ENCODE data around the gene PSIP1.
A peak's percentile ranks its signal among the peaks of the same experiment; 100 is the strongest.

PSIP1 gene

DNA sequence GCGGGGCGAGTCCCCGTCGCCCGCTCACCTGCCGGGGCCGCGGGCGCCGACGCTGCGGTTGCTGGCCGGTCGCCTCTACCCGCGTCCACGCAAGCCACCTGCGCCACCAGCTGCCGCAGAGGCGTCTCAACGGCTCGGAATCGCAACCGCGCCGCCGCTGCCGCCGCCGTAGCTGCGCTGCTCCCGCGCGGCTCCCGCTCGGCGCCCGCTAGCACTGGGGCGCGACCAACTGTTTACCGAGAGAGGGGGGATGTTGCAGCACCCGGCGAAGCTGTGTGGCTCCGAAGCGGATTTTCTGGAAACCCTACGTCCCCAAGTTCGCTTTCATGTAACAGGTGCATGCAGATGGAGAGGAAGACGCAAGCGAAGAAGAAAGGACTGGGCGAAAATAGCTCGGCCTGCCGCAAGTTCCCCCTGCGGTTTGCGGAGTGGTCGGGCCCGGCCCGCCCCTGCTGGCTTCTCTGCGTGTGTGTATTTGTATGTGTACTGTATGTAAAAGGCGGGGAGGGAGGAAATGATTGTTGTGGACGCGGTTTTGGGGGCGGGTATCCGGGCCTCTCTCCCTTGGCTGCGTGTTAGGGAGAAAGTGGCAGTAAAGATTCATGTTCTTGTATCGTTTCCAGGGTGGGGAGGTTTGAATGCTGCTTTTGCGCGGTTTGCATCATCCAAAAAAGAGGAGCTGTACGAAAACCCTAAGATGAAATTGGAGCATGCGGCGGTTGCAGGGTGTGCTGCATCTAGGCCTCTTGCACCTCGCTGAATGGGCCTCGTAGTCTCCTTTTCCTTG is at the start of gene PSIP1:
Gene PSIP1 (minus strand): TSS at position 182 of the 787 bp plus-strand sequence. CDS start 782 bp downstream, outside the sequence.
- TF ChIP-seq, protein P1, sequence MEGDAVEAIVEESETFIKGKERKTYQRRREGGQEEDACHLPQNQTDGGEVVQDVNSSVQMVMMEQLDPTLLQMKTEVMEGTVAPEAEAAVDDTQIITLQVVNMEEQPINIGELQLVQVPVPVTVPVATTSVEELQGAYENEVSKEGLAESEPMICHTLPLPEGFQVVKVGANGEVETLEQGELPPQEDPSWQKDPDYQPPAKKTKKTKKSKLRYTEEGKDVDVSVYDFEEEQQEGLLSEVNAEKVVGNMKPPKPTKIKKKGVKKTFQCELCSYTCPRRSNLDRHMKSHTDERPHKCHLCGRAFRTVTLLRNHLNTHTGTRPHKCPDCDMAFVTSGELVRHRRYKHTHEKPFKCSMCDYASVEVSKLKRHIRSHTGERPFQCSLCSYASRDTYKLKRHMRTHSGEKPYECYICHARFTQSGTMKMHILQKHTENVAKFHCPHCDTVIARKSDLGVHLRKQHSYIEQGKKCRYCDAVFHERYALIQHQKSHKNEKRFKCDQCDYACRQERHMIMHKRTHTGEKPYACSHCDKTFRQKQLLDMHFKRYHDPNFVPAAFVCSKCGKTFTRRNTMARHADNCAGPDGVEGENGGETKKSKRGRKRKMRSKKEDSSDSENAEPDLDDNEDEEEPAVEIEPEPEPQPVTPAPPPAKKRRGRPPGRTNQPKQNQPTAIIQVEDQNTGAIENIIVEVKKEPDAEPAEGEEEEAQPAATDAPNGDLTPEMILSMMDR (IDR thresholded peaks at IDR 0.05; ENCODE audit: low read depth, low read length): no peak
- peak; percentile 84 for DNase-seq
- Histone ChIP-seq H3K9me3 (ENCODE audit: severe bottlenecking) (no peaks in the 10 kb centered on the region), H3K27ac (peak within 1 kb of the TSS; percentile 100), H3K27me3 (ENCODE audit: insufficient read depth, low read depth, severe bottlenecking) (no peaks in the 10 kb centered on the region), H3K4me3 (ENCODE audit: low read depth, low read length) (peak within 1 kb of the TSS; percentile 95), H3K36me3 (peaks cover 45% of the 10 kb centered on the region)

DNA sequence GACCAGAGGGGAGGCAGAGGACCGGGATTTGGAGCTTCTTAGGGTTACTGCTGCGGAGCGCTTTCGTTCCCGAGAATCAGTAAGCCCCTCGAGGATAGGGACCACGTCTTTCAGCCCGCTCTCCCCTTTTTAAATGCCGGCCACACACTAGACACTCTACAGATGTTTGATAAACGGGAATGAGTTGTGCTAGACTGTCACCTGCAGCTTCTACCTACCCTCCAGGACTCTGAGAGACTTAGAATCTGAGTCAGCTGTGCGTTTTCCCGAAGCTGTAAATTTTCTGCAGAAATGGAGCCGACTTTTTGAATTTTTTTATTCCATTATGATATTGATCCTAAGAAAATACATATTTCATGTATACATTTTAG is 42.7 kb upstream of the PSIP1 start:
- Histone ChIP-seq H3K27me3 (ENCODE audit: insufficient read depth, low read depth, severe bottlenecking) (no peaks in the 10 kb centered on the region), H3K27ac (peak overlapping the region; percentile 74; the same call in 1 of the 2 replicates), H3K36me3 (no peaks in the 10 kb centered on the region), H3K4me3 (ENCODE audit: low read depth, low read length) (peak overlapping the region; percentile 74), H3K9me3 (ENCODE audit: severe bottlenecking) (no peaks in the 10 kb centered on the region)
- TF ChIP-seq, protein P1 (IDR thresholded peaks at IDR 0.05; ENCODE audit: low read depth, low read length): no peak
- DNase-seq: no peak

DNA sequence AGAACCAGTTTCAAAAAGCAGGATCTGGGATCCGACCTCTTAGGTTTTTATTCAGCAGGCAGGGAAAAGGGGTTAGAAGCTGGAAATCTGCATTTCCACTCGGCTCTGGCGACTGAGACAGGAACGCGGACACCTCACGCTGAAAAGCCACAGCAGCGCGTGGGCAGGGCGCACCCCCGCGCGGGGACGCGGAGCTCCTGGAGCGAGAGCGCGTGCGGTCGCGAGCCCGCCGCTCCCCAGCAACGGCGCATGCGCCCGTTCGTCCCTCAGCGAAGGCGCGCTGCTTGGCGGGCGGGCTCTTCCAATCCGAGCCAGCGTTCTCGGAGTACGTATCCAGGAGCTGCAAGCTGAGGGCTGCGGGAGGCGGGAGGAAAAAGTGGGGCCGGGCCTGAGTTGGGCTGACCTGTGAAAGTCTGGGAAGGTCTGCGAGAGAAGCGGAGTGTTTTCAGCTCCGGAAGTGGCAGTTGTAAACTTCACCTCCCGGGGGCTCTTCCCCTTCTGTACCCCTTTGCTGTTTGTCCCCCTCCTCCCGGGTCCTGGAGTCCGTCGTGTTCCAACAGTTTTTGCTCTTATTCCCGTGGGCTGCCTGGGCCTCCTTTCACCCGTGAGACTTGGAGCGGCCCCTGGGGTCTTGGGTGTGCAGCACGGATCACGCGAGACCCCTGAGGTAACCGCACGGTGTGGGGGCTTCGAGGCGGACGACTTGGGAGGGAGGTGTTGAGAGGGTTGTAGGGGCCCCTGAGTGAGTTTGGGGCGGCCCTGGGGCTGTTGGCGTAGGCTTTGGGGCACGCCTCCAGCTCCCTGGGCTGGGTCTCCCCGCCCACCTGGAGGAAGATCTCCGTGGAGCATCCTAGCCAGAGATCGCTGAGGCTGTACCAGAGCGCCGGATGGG is 42.1 kb upstream of the PSIP1 start, which contains the start of gene CCDC171:
Gene CCDC171 (plus strand): TSS at position 408 of the 892 bp plus-strand sequence. CDS start 11,046 bp downstream, outside the sequence.
- peak; percentile 97 for DNase-seq
- Histone ChIP-seq H3K27ac (peak within 1 kb of the TSS; percentile 74), H3K36me3 (no peaks in the 10 kb centered on the region), H3K27me3 (ENCODE audit: insufficient read depth, low read depth, severe bottlenecking) (no peaks in the 10 kb centered on the region), H3K9me3 (ENCODE audit: severe bottlenecking) (no peaks in the 10 kb centered on the region), H3K4me3 (ENCODE audit: low read depth, low read length) (peak within 1 kb of the TSS; percentile 74)
- TF ChIP-seq, protein P1 (IDR thresholded peaks at IDR 0.05; ENCODE audit: low read depth, low read length): no peak

DNA sequence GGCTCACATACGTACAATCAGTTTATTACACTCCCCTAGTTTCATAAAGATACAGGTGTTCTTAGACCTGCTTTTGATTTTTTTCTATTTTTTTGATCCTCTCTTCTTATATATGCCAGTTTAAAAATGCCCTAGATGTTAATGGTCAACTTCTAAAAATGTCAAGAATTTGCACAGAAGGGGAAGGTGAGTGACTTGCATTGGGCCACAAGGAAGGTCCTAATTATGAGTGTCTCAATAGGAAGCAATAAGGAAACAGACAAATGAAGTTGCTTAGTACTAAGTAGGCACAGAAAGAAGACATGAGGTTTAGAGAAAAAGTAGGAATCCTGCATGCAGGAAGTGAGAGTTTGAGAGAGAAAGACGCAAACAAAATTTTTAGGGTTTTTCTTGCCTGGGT is 38.8 kb upstream of the PSIP1 start:
- Histone ChIP-seq H3K9me3 (ENCODE audit: severe bottlenecking) (no peaks in the 10 kb centered on the region), H3K36me3 (no peaks in the 10 kb centered on the region), H3K27me3 (ENCODE audit: insufficient read depth, low read depth, severe bottlenecking) (no peaks in the 10 kb centered on the region), H3K4me3 (ENCODE audit: low read depth, low read length) (no peak overlapping the region), H3K27ac (no peak overlapping the region)
- TF ChIP-seq, protein P1 (IDR thresholded peaks at IDR 0.05; ENCODE audit: low read depth, low read length): no peak
- no peak for DNase-seq

DNA sequence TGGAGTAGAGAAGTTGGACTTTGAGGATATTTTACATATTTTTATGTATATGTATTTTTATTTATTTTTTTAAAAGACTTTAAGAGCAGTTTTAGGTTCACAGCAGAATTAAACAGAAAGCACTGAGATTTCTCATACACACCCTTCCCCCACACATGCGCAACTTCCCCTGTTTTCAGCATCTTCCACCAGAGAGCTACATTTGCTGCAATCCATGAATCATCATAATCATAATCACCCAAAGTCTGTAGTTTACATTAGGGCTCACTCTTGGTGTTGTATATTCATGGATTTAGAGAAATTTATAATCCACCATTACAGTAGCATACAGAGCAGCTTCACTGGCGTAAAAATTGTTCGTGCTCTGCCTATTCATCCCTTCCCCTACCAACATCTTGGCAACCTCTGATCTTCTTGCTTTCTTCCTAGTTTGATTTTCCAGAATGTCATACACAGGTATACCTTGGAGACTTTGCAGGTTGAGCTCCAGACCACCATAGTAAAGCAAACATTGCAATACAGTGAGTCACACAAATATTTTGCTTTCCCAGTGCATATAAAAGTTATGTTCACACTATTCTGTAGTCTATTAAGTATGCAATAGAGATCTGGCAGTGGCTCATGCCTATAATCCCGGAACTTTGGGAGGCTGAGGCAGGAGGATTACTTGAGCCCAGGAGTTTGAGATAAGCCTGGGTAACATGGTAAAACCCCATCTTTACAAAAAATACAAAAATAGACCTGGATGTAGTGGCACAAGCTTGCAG is 32.5 kb upstream of the PSIP1 start:
- Histone ChIP-seq H3K27ac (no peak overlapping the region), H3K9me3 (ENCODE audit: severe bottlenecking) (no peaks in the 10 kb centered on the region), H3K36me3 (no peaks in the 10 kb centered on the region), H3K27me3 (ENCODE audit: insufficient read depth, low read depth, severe bottlenecking) (no peaks in the 10 kb centered on the region), H3K4me3 (ENCODE audit: low read depth, low read length) (no peak overlapping the region)
- TF ChIP-seq, protein P1 (IDR thresholded peaks at IDR 0.05; ENCODE audit: low read depth, low read length): no peak
- DNase-seq: no peak
